ENCODE measurements around the gene AFAP1. TPM values are rescaled to one million over a fixed set of nuclear protein-coding genes. Genes with fewer than 3 reads are reported as not detected.

The AFAP1 gene
- total and polyA plus RNA-seq, 2 of the 8 experiments (the other 6 are each of a cell fraction or from before 2014, with no cell fraction given): 3.6 to 18.2 TPM

GRCh38 chr4:7943211-7943610 is 3.5 kb upstream of the AFAP1 start:
- Histone ChIP-seq H3K4me3 (ENCODE audit: extremely low read depth in 1 of 4, insufficient read depth in 2 of 4, low read depth in 3 of 4, low read length in 4 of 4) (no peak overlapping the region), H2BK15ac (ENCODE audit: low read length) (no peak overlapping the region), H3K79me2 (ENCODE audit: control insufficient read depth in 1 of 2, insufficient read depth in 2 of 2, low read length in 2 of 2) (no peaks in the 10 kb centered on the region), H3K27me3 (replicated peaks in 1 of 4; ENCODE audit: control insufficient read depth in 3 of 4, extremely low read depth in 1 of 4, insufficient read depth in 3 of 4, low read length in 3 of 4) (no peaks in the 10 kb centered on the region), H2BK120ac (replicated peaks; ENCODE audit: low read depth, low read length) (no peak overlapping the region), H2AFZ (ENCODE audit: low read length) (no peak overlapping the region), H2BK5ac (ENCODE audit: low read depth, low read length) (no peak overlapping the region), H4K8ac (ENCODE audit: extremely low read depth, insufficient read depth, low read length) (no peak overlapping the region), H4K20me1 (replicated peaks in 1 of 2; ENCODE audit: control insufficient read depth in 1 of 2, insufficient read depth in 2 of 2, low read length in 2 of 2) (peaks cover 0 to 1% of the 10 kb centered on the region in 2 experiments), H3K79me1 (ENCODE audit: low read depth, low read length) (no peaks in the 10 kb centered on the region; the same call in 1 of the 2 replicates), H3K23me2 (ENCODE audit: low read depth, low read length) (peaks cover 8% of the 10 kb centered on the region; the same call in 1 of the 2 replicates), H4K5ac (ENCODE audit: insufficient read length, low read depth, low read length) (no peak overlapping the region), H3K18ac (ENCODE audit: extremely low read depth, low read length) (no peak overlapping the region), H3K4me1 (replicated peaks in 1 of 4; ENCODE audit: control insufficient read depth in 3 of 4, insufficient read depth in 4 of 4, low read length in 3 of 4) (peaks cover 8 to 20% (median 10%) of the 10 kb centered on the region in 4 experiments; a peak in 6 of 7 replicates), H3K9ac (replicated peaks in 1 of 4; ENCODE audit: extremely low read depth in 1 of 4, low read depth in 3 of 4, low read length in 3 of 4) (no peak overlapping the region), H3K27ac (ENCODE audit: low read depth, low read length) (no peak overlapping the region), H2BK20ac (ENCODE audit: low read length) (no peak overlapping the region), H3K9me3 (ENCODE audit: insufficient read depth in 2 of 2, low read depth in 1 of 2, low read length in 1 of 2) (no peaks in the 10 kb centered on the region), H2BK12ac (ENCODE audit: low read depth, low read length) (no peak overlapping the region), H3K4me2 (ENCODE audit: insufficient read depth in 1 of 2, low read depth in 2 of 2, low read length in 2 of 2) (no peak overlapping the region), H3K4ac (replicated peaks; ENCODE audit: insufficient read length, low read depth, low read length) (no peak overlapping the region), H2AK5ac (ENCODE audit: low read depth, low read length) (no peak overlapping the region), H3K56ac (replicated peaks; ENCODE audit: insufficient read length, low read depth, low read length) (no peak overlapping the region), H3K36me3 (ENCODE audit: control insufficient read depth in 2 of 4, insufficient read depth in 4 of 4, low read length in 3 of 4) (no peaks in the 10 kb centered on the region), H3K23ac (ENCODE audit: insufficient read length) (no peak overlapping the region), H3K14ac (ENCODE audit: insufficient read length) (no peak overlapping the region), H4K91ac (replicated peaks; ENCODE audit: insufficient read length, low read length) (no peak overlapping the region)
- POLR2A ChIA-PET (ENCODE audit: partially characterized antibody): no interaction called here
- no peak for FAIRE-seq
- TF ChIP-seq ATF2 (IDR thresholded peaks at IDR 0.05; ENCODE audit: low read length): no peak
- TF ChIP-seq TEAD4 (IDR thresholded peaks at IDR 0.05; ENCODE audit: low read depth, low read length): no peak
- WGBS, 2 experiments (ENCODE audit: extremely low coverage in 1 of 2, insufficient coverage in 1 of 2, insufficient read length in 1 of 2, insufficient replicate concordance in 2 of 2, low coverage in 1 of 2, low lambda C conversion rate in 2 of 2, missing lambda C conversion rate in 1 of 2): 94% methylated on average over 8 of the region's 8 CpGs; no CpG with 5 or more reads in 1 of the 2 experiments
- no peak for DNase-seq (ENCODE audit: low read depth in 1 of 2, low spot score in 2 of 2)
- CTCF ChIA-PET (ENCODE audit: partially characterized antibody): interaction anchor here (1.1 to 2.5 kb wide), 6 partner anchors 13 to 181 kb away, joined by 3 to 7 read pairs (median 4); no protein-coding TSS in a partner anchor

Measured in H1 (cell line).